OCI-LY7 (cell line): ENCODE results near the gene SHLD1. TPM values are rescaled to one million over a fixed set of nuclear protein-coding genes. Genes with fewer than 3 reads are reported as not detected.
A peak's percentile ranks its signal among the peaks of the same experiment; 100 is the strongest.

Experiments
- BruUV-seq: library from RNA; stranded (reverse); fragments of 400-500 nt; replicated peaks from 2 replicates; lab custom pipeline; 2021; lab: Mats Ljungman, UMichigan
- CTCF ChIA-PET: fragments of 300-600 bp; sonication (Branson Sonifier 250); formaldehyde crosslinking; loops from one replicate; lab custom pipeline; 2022; ENCODE audit warnings: antibody characterized with exemption; ENCODE audit not compliant: unreplicated experiment; lab: Charles Lee
- POLR2A ChIA-PET: fragments of 300-600 bp; sonication (Branson Sonifier 250); formaldehyde crosslinking; loops from one replicate; lab custom pipeline; 2022; ENCODE audit warnings: antibody characterized with exemption; lab: Charles Lee
- DNase-seq: peaks from one replicate; pipeline ENCODE4 v3.0.0-alpha.2; 2015; ENCODE audit warnings: low spot score
- H2AFZ ChIP-seq: fragments of 200-600 bp; sonication (generic), shearing (Covaris generic); 2 replicates; pipeline ENCODE4 v1.6.1; 2014; ENCODE audit warnings: mild to moderate bottlenecking, antibody characterized with exemption, low read length, moderate library complexity
- H3K27ac ChIP-seq: fragments of 200-600 bp; sonication (generic); 2 replicates; pipeline ENCODE4 v1.5.1; 2014; ENCODE audit warnings: mixed run types, low read depth, mild to moderate bottlenecking, moderate library complexity, low read length, inconsistent platforms; ENCODE audit not compliant: poor library complexity, severe bottlenecking
- H3K36me3 ChIP-seq: fragments of 200-600 bp; sonication (generic); 2 replicates; pipeline ENCODE4 v1.6.1; 2014; ENCODE audit warnings: mild to moderate bottlenecking, antibody characterized with exemption, low read length, moderate library complexity, mixed read lengths; ENCODE audit not compliant: insufficient read depth
- H3K4me1 ChIP-seq: fragments of 200-600 bp; sonication (generic); 2 replicates; pipeline ENCODE4 v1.5.1; 2014; ENCODE audit warnings: mild to moderate bottlenecking, low read length; ENCODE audit not compliant: insufficient read depth, poor library complexity, severe bottlenecking
- H3K4me2 ChIP-seq: fragments of 200-600 bp; sonication (generic); 2 replicates; pipeline ENCODE4 v1.6.1; 2014; ENCODE audit warnings: mild to moderate bottlenecking, low read length
- H3K4me3 ChIP-seq: fragments of 200-600 bp; sonication (generic); 2 replicates; pipeline ENCODE4 v1.5.1; 2014; ENCODE audit warnings: mild to moderate bottlenecking, low read depth, low read length; ENCODE audit not compliant: poor library complexity, severe bottlenecking
- H3K79me2 ChIP-seq: fragments of 200-600 bp; sonication (generic); 2 replicates; pipeline ENCODE4 v1.6.1; 2016; ENCODE audit warnings: low read depth, mild to moderate bottlenecking, low read length, moderate library complexity, mixed read lengths; ENCODE audit not compliant: insufficient read depth
- H3K9me2 ChIP-seq: fragments of 200-600 bp; sonication (generic); 2 replicates; pipeline ENCODE4 v1.6.1; 2016; ENCODE audit warnings: mild to moderate bottlenecking, low read length, mixed read lengths; ENCODE audit not compliant: insufficient read depth
- H3K9me3 ChIP-seq: fragments of 200-600 bp; sonication (generic); 2 replicates; pipeline ENCODE4 v1.6.1; 2014; ENCODE audit warnings: mild to moderate bottlenecking, mixed run types, low read length, mixed read lengths
- H4K20me1 ChIP-seq: fragments of 200-600 bp; sonication (generic); 2 replicates; pipeline ENCODE4 v1.6.1; 2014; ENCODE audit warnings: mild to moderate bottlenecking, antibody characterized with exemption, low read length, moderate library complexity, mixed read lengths; ENCODE audit not compliant: insufficient read depth
- CTCF ChIP-seq: fragments of 200-600 bp; sonication (generic); conservative IDR thresholded peaks from 2 replicates; pipeline ENCODE4 v1.5.1; 2014; ENCODE audit warnings: mild to moderate bottlenecking, antibody characterized with exemption, low read length, moderate library complexity, mixed read lengths
- EZH2phosphoT487 ChIP-seq: fragments of 200-600 bp; sonication (generic); IDR thresholded peaks from 2 replicates; pipeline ENCODE4 v1.6.1; 2018; ENCODE audit warnings: low read depth, borderline replicate concordance, mild to moderate bottlenecking, mixed run types, antibody characterized with exemption, low read length, moderate library complexity, mixed read lengths
- intact Hi-C: fragments of 100-400 bp; cut with micrococcal nuclease; formaldehyde crosslinking; loops from one replicate; pipeline ENCODE4 v1.10.0; 2022; ENCODE audit not compliant: unreplicated experiment
- total RNA-seq, 2 experiments: library from RNA; depleted of rRNA in 1 of 2; stranded (reverse); fragments of >200 nt in 1 of 2; shearing (Covaris generic) in 1 of 2; gene quantifications; 2 replicates each; pipeline ENCODE4 v1.2.3, GENCODE V29; 2014 to 2022

SHLD1 gene
- total RNA-seq, 2 experiments from 2014 or later = 19.4 to 31.2 TPM

DNA sequence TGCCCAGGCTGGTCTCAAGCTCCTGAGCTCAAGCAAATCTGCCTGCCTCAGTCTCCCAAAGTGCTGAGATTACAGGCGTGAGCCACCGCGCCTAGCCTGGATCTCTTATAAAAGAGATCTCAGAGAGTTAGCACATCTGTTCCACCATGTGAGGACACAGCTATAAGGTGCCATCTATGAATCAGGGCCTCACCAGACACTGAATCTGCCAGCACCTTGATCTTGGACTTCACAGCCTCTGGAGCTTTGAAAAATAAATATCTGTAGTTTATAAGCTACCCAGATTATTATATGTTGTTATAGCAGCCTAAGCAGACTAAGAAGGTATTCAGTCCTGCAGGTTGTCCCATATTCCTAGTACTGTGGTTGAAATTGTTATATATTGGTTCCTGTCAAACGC is 33.2 kb upstream of the SHLD1 start:
- ChIA-PET CTCF (no interaction called here), POLR2A (interaction anchor here (0.8 to 2.3 kb wide), 3 partner anchors 8 to 18 kb away, joined by 3 to 7 read pairs (median 5); no protein-coding TSS in a partner anchor)
- intact Hi-C loops = no loop called here
- H3K4me2 ChIP-seq = no peak overlapping the region
- H4K20me1 ChIP-seq = no peaks in the 10 kb centered on the region
- H3K79me2 ChIP-seq = no peaks in the 10 kb centered on the region
- H3K4me3 ChIP-seq = no peak overlapping the region
- H3K27ac ChIP-seq = no peak overlapping the region
- H2AFZ ChIP-seq = no peak overlapping the region
- H3K36me3 ChIP-seq = no peaks in the 10 kb centered on the region
- no peak for TF ChIP-seq CTCF
- no peak for TF ChIP-seq EZH2phosphoT487
- no peak for DNase-seq
- no TSS peak for BruUV-seq
- H3K9me3 ChIP-seq = no peaks in the 10 kb centered on the region
- H3K9me2 ChIP-seq = no peaks in the 10 kb centered on the region
- peaks cover 37% of the 10 kb centered on the region for H3K4me1 ChIP-seq

- no peak for TF ChIP-seq CTCF
- ChIA-PET CTCF (no interaction called here), POLR2A (no interaction called here)
- H4K20me1 ChIP-seq = no peaks in the 10 kb centered on the region
- H3K36me3 ChIP-seq = no peaks in the 10 kb centered on the region
- H3K27ac ChIP-seq = no peak overlapping the region
- H2AFZ ChIP-seq = peak overlapping the region; percentile 20; the same call in 1 of the 2 replicates
- H3K4me3 ChIP-seq = no peak overlapping the region
- DNase-seq = no peak
- H3K4me1 ChIP-seq = peaks cover 36% of the 10 kb centered on the region
- no peaks in the 10 kb centered on the region for H3K9me2 ChIP-seq
- no peaks in the 10 kb centered on the region for H3K9me3 ChIP-seq
- BruUV-seq = no TSS peak
- peak overlapping the region; percentile 4; the same call in 1 of the 2 replicates for H3K4me2 ChIP-seq
- intact Hi-C loops = no loop called here
- H3K79me2 ChIP-seq = no peaks in the 10 kb centered on the region
Observed at GRCh38 chr20:5718896-5719595, 31.2 kb upstream of the SHLD1 start.

DNA sequence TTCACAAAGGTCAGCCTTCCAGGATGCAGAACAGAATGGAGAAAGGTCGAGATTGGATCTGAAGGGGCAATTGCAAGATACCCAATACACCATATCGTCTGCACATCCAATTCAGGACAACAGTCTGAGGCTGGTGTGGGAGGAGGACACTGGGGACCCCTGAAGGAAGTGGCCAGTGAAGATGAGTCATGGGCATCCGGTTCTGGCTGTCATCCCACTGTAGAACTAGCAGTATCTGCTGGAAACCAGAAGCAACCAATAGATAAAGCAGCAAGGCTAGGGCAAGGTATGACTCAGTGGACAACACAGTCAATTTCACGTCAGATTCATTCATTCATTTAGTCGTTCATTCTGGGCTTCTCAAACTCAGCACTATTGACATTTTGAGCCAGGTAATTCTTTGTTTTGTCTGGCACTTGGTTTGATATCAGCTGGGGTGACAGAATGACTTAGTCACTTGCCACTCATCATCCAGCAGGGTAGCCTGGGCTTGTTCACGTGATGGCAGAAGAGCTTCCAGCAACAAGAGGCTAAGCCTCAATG is 30.3 kb upstream of the SHLD1 start:
- no peaks in the 10 kb centered on the region for H3K9me2 ChIP-seq
- peaks cover 27% of the 10 kb centered on the region for H3K4me1 ChIP-seq
- H4K20me1 ChIP-seq = no peaks in the 10 kb centered on the region
- ChIA-PET CTCF (no interaction called here), POLR2A (interaction anchor here (0.6 kb wide), 1 partner anchor 28 kb away, joined by 4 read pairs; no protein-coding TSS in a partner anchor)
- no peaks in the 10 kb centered on the region for H3K9me3 ChIP-seq
- peak overlapping the region; percentile 20; the same call in 1 of the 2 replicates for H2AFZ ChIP-seq
- H3K36me3 ChIP-seq = no peaks in the 10 kb centered on the region
- H3K27ac ChIP-seq = no peak overlapping the region
- no peak for TF ChIP-seq EZH2phosphoT487
- TF ChIP-seq CTCF = no peak
- no peak overlapping the region for H3K4me2 ChIP-seq
- no peak for DNase-seq
- no peak overlapping the region for H3K4me3 ChIP-seq
- intact Hi-C loops = no loop called here
- no TSS peak for BruUV-seq
- no peaks in the 10 kb centered on the region for H3K79me2 ChIP-seq
